NCI-H2171 treated with DMSO at 0.1 percent for 48 hours (cell line): ENCODE data around the gene BAZ1B.
"Not testable (repeated sequence)": the region's sequence is repeated elsewhere in the genome, so short reads cannot be mapped to it uniquely, and the experiment has no call there.

Source experiments
- DNase-seq: peaks from one replicate; lab custom pipeline; 2025; lab: John Stamatoyannopoulos, UW

The BAZ1B gene

GRCh38 chr7:73429215-73429614, 92.9 kb downstream of the BAZ1B start:
- DNase-seq, result peak; percentile 86

GRCh38 chr7:73427902-73428787, 93.9 kb downstream of the BAZ1B start:
- DNase-seq, result peak; percentile 20

GRCh38 chr7:73426016-73426415, 96.1 kb downstream of the BAZ1B start:
- no peak for DNase-seq

GRCh38 chr7:73425356-73425983, 96.6 kb downstream of the BAZ1B start:
- DNase-seq, result no peak

GRCh38 chr7:73424489-73424885, 97.6 kb downstream of the BAZ1B start:
- no peak for DNase-seq

- no peak for DNase-seq
Observed at GRCh38 chr7:73423519-73424488, 98.3 kb downstream of the BAZ1B start.

- not testable (repeated sequence) for DNase-seq
Observed at GRCh38 chr7:73420610-73421009, 101.5 kb downstream of the BAZ1B start.

GRCh38 chr7:73420016-73420415, 102.1 kb downstream of the BAZ1B start:
- not testable (repeated sequence) for DNase-seq

- DNase-seq, result no peak
Observed at GRCh38 chr7:73418113-73418703, 103.9 kb downstream of the BAZ1B start.

GRCh38 chr7:73410541-73411131, 111.5 kb downstream of the BAZ1B start:
- not testable (repeated sequence) for DNase-seq

GRCh38 chr7:73404860-73405259, 117.2 kb downstream of the BAZ1B start:
- not testable (repeated sequence) for DNase-seq

- DNase-seq, result peak; percentile 89
Observed at GRCh38 chr7:73399185-73400050, 122.7 kb downstream of the BAZ1B start.

GRCh38 chr7:73397521-73398281, 124.4 kb downstream of the BAZ1B start:
- no peak for DNase-seq

- no peak for DNase-seq
Observed at GRCh38 chr7:73395538-73396503, 126.3 kb downstream of the BAZ1B start.

- DNase-seq, result no peak
Observed at GRCh38 chr7:73394422-73394821, 127.7 kb downstream of the BAZ1B start.

- no peak for DNase-seq
Observed at GRCh38 chr7:73391396-73391795, 130.7 kb downstream of the BAZ1B start.
